T-cell (primary cell): ENCODE data around the gene GSTM1. TPM values are rescaled to one million over a fixed set of nuclear protein-coding genes. Genes with fewer than 3 reads are reported as not detected.
"Not testable (repeated sequence)": the region's sequence is repeated elsewhere in the genome, so short reads cannot be mapped to it uniquely, and the experiment has no call there.

Experiments used
- ATAC-seq, 4 experiments: fragments of 200-7000 bp in 3 of 4; fragments of 150-1000 bp in 1 of 4; cut with Tn5 transposase; replicated peaks in 1 of 4; 1 replicate in 3 of 4; 2 replicates in 1 of 4; pipeline ENCODE4 v1.10.0; 2021; ENCODE audit warnings: moderate library complexity in 3 of 4, mild to moderate bottlenecking in 2 of 4, moderate number of reproducible peaks in 1 of 4
- CTCF ChIA-PET, 2 donors: fragments of 300-600 bp; sonication (Branson Sonifier 250); formaldehyde crosslinking; loops; one replicate each; lab custom pipeline; 2022; ENCODE audit warnings: antibody characterized with exemption in 2 of 2; lab: Charles Lee
- POLR2A ChIA-PET, 2 donors: fragments of 300-600 bp; sonication (Branson Sonifier 250); formaldehyde crosslinking; loops; one replicate each; lab custom pipeline; 2022; ENCODE audit warnings: antibody characterized with exemption in 2 of 2; lab: Charles Lee
- DNase-seq, 35 experiments: peaks; one replicate each; pipeline versions ENCODE4 v3.0.0 to v3.0.0-alpha.2; 2013 to 2023
- H3K27ac ChIP-seq: one replicate; pipeline ENCODE4 v1.5.1; 2013; ENCODE audit warnings: low read length
- H3K27me3 ChIP-seq, 2 experiments: replicated peaks in 1 of 2; 1 replicate in 1 of 2; 2 replicates in 1 of 2; pipeline versions ENCODE4 v1.6.1 to v1.7.0; 2013; ENCODE audit warnings: low read length in 1 of 2, mixed read lengths in 1 of 2; ENCODE audit not compliant: control insufficient read depth in 2 of 2, insufficient read depth in 2 of 2; ENCODE audit errors: extremely low read depth in 1 of 2
- H3K36me3 ChIP-seq, 2 donors: 1 replicate in 1 of 2; 2 replicates in 1 of 2; pipeline versions ENCODE4 v1.6.1 to v1.7.0; 2013; ENCODE audit warnings: low read length in 1 of 2; ENCODE audit not compliant: control insufficient read depth in 2 of 2, insufficient read depth in 1 of 2; ENCODE audit errors: extremely low read depth in 1 of 2
- H3K4me1 ChIP-seq, 2 experiments: 1 replicate in 1 of 2; 2 replicates in 1 of 2; pipeline versions ENCODE4 v1.6.1 to v1.7.0; 2013; ENCODE audit warnings: low read length in 2 of 2, mixed read lengths in 1 of 2; ENCODE audit not compliant: insufficient read depth in 2 of 2, control insufficient read depth in 1 of 2; ENCODE audit errors: extremely low read depth in 1 of 2
- H3K4me3 ChIP-seq, 2 donors: 1 replicate in 1 of 2; 2 replicates in 1 of 2; pipeline versions ENCODE4 v1.5.1 to v1.7.0; 2013; ENCODE audit warnings: mild to moderate bottlenecking in 2 of 2, low read length in 1 of 2, moderate library complexity in 1 of 2; ENCODE audit not compliant: control insufficient read depth in 1 of 2; ENCODE audit errors: extremely low read depth in 1 of 2
- H3K9me3 ChIP-seq: 2 replicates; pipeline ENCODE4 v1.7.0; 2013
- H3K27ac Mint-ChIP-seq, 2 donors: one replicate each; pipeline ENCODE4 v1.8.0; 2020 to 2021; ENCODE audit warnings: mild to moderate bottlenecking in 2 of 2, mixed read lengths in 2 of 2
- H3K27me3 Mint-ChIP-seq, 2 donors: one replicate each; pipeline ENCODE4 v1.8.0; 2021 to 2022; ENCODE audit warnings: mixed read lengths in 2 of 2
- H3K36me3 Mint-ChIP-seq: one replicate; pipeline ENCODE4 v1.8.0; 2021; ENCODE audit warnings: mixed read lengths
- H3K4me1 Mint-ChIP-seq, 3 donors: one replicate each; pipeline ENCODE4 v1.8.0; 2020 to 2022; ENCODE audit warnings: mixed read lengths in 3 of 3, mild to moderate bottlenecking in 1 of 3
- H3K4me3 Mint-ChIP-seq, 3 donors: one replicate each; pipeline ENCODE4 v1.8.0; 2020 to 2022; ENCODE audit warnings: mild to moderate bottlenecking in 3 of 3, mixed read lengths in 3 of 3, moderate library complexity in 3 of 3
- H3K9me3 Mint-ChIP-seq, 3 donors: one replicate each; pipeline ENCODE4 v1.8.0; 2020 to 2022; ENCODE audit warnings: mixed read lengths in 3 of 3
- WGBS: methylation state at CpG from one replicate; pipeline ENCODE4 v1.1.5; 2013; ENCODE audit warnings: missing lambda C conversion rate; ENCODE audit not compliant: insufficient coverage; 5-methylcytosine and 5-hydroxymethylcytosine counted together
- total RNA-seq, 35 experiments: library from RNA in 6 of 35; stranded (reverse) in 6 of 35; fragments of 120-200 nt in 1 of 35; gene quantifications; one replicate each; pipeline versions ENCODE4 v1.2.1 to v1.2.4 and lab custom pipeline; 2013 to 2026

Gene GSTM1
- total RNA-seq, 5 donors from 2014 or later (not counting 1 experiment from before 2014, with no cell fraction given), result 0.44 to 50.3 (median 30.7) TPM

DNA sequence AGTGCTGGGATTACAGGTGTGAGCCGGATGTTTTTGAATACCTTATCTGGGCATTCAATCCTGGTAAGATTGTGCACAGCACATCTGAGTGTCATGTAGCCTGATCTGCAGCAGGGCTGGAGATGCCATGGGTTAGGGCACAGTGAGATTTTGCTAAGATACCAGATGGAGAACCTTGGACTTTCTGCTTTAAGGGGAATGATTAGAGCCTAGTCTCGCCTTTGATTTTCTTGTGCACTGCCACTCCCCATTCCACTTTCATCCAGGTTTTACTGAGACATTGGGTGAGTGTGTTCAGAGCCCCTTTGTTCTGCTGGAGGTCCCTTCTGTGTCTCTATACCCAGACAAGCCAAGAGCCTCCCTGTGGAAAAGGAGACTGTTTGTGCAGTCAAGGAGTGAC lies 13.8 kb upstream of the GSTM1 start:
- H3K4me3 ChIP-seq, POLR2A ChIA-PET, H3K27ac ChIP-seq, H3K27me3 Mint-ChIP-seq, H3K36me3 ChIP-seq, H3K9me3 ChIP-seq, H3K27me3 ChIP-seq, H3K4me1 ChIP-seq, H3K4me3 Mint-ChIP-seq, DNase-seq, CTCF ChIA-PET, H3K9me3 Mint-ChIP-seq, ATAC-seq: not testable (repeated sequence)
- Mint-ChIP-seq H3K27ac (peak overlapping the region in 1 of 2 donors; percentile 25), H3K4me1 (peaks cover 14 to 17% (median 15%) of the 10 kb centered on the region in 3 donors), H3K36me3 (peaks cover 10% of the 10 kb centered on the region)
- 86% methylated on average over 1 of the region's 2 CpGs for WGBS

DNA sequence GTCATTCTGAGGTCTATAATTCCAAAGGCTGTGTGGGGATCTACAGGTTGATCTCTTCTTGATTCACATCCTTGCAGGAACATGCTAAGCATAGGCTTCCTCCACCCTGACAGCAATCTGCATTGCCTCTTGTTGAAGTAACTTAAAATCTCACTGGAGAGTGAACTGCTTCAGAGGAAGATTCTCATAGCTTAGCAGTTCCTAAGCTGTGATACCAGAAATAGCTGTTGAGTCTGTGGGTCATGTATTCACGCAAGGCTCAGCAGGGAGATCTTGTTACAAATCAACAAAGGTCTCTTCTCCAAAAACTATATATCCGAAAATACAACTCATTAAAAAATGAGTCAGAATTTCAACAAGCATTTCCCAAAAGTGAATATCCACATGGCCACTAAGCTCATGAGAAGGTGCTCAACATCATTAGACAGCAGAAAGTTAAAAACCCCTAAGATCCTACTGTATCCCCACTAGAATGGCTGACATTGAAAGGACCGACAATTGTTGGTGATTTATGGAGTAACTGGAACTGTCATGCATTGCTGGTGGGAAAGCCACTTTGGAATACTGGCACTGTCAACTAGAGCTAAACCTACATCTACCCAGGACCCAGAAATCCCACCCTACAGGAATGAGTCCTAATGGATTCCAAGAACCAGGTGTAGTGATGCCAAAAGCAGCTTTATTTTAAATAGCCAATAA lies 10.8 kb upstream of the GSTM1 start:
- H3K4me1 Mint-ChIP-seq, H3K9me3 ChIP-seq, ATAC-seq, H3K27ac Mint-ChIP-seq, H3K4me3 Mint-ChIP-seq, H3K9me3 Mint-ChIP-seq, H3K27ac ChIP-seq, H3K36me3 ChIP-seq, H3K4me3 ChIP-seq, POLR2A ChIA-PET, H3K36me3 Mint-ChIP-seq, H3K27me3 Mint-ChIP-seq, DNase-seq, CTCF ChIA-PET, H3K4me1 ChIP-seq, H3K27me3 ChIP-seq: not testable (repeated sequence)
- WGBS, result no CpG with 5 or more reads among the region's 3 CpGs

DNA sequence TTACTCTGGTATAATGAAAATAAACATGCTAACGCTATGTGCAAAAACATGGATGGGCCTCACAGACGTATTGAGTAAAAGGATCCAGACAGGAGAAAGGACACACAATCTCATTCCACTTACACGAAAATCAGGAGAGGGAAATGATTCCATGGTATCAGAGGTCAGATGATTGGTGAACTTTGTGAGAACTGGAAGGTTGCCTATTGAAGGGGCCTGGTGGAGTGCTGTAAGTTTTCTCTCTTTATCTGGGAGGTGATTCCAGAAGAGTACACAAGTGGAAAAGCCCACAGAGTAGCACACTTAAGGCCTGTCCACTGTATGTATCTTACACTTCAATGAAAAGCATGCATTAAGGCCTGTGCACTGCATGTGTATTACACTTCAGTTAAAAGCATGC lies 10.2 kb upstream of the GSTM1 start:
- CTCF ChIA-PET, result no interaction called here
- DNase-seq (no peak), ATAC-seq (no peak)
- Mint-ChIP-seq H3K27ac (no peak overlapping the region), H3K4me1 (no peaks in the 10 kb centered on the region), H3K4me3 (no peak overlapping the region), H3K36me3 (peaks cover 3% of the 10 kb centered on the region), H3K9me3 (no peaks in the 10 kb centered on the region), H3K27me3 (no peaks in the 10 kb centered on the region)
- Histone ChIP-seq H3K9me3 (no peaks in the 10 kb centered on the region), H3K36me3 (peaks cover 0 to under 1% of the 10 kb centered on the region in 2 donors), H3K4me3 (no peak overlapping the region), H3K27me3 (no peaks in the 10 kb centered on the region), H3K4me1 (no peaks in the 10 kb centered on the region), H3K27ac (no peak overlapping the region)
- no CpG with 5 or more reads among the region's 3 CpGs for WGBS
- POLR2A ChIA-PET, result no interaction called here

DNA sequence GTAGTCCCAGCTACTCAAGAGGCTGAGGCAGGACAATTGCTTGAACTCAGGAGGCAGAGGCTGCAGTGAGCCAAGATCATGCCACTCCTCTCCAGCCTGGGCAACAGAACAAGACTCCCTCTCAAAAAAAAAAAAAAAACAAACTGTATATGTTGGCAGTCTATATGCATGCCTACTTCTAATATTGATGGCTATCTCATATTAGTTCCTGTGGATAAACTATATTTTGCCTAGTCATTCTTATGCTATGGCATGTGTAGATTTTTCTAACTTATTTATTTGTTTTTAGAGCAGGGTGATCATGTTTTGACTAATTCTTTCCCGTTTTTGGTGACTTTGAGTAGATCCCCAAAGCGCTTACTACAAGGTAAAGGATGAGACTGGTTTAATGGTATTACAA lies 9.0 kb upstream of the GSTM1 start:
- no CpG with 5 or more reads among the region's 2 CpGs for WGBS
- H3K36me3 Mint-ChIP-seq, H3K4me1 ChIP-seq, H3K9me3 Mint-ChIP-seq, H3K27ac ChIP-seq, H3K9me3 ChIP-seq, H3K4me3 ChIP-seq, DNase-seq, H3K4me1 Mint-ChIP-seq, POLR2A ChIA-PET, H3K27me3 ChIP-seq, H3K4me3 Mint-ChIP-seq, H3K36me3 ChIP-seq, H3K27ac Mint-ChIP-seq, H3K27me3 Mint-ChIP-seq, ATAC-seq: not testable (repeated sequence)
- CTCF ChIA-PET, result interaction anchor here in 1 of 2 donors (0.7 kb wide), 1 partner anchor 104 kb away, joined by 11 read pairs; no protein-coding TSS in a partner anchor

DNA sequence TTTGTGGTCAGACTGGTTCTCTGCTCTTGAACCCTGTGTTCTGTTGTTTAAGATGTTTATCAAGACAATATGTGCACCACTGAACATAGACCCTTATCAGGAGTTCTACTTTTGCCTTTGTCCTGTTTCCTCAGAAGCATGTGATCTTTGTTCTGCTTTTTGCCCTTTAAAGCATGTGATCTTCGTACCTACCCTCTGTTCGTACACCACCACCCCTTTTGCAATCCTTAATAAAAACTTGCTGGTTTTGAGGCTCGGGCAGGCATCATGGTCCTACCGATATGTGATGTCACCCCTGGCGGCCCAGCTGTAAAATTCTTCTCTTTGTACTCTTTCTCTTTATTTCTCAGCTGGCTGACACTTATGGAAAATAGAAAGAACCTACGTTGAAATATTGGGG lies 2.8 kb upstream of the GSTM1 start:
- CTCF ChIA-PET, H3K36me3 ChIP-seq: not testable (repeated sequence)
- peaks cover 0 to 18% (median 12%) of the 10 kb centered on the region in 3 donors for H3K4me1 Mint-ChIP-seq

DNA sequence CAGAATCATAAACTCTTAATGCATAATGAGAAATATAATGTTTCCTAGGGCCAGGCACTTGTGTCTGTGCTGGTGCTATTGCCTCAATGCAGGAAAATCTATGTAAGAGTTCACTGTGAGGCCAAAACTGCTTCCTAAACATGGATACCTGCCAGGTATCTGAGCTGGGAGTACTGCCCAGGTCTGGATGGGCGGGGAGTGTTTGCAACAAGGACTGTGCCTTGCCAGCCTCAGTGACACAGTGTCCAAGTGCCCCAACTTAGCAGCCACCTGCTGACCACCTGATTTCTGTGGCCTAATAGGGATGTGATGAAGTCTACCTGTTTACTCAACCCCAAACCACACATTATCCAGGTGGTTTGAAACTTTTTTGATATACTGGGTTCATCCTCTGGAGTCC lies 2.2 kb upstream of the GSTM1 start:
- H3K4me3 ChIP-seq, H3K27me3 ChIP-seq, H3K27ac ChIP-seq, H3K27me3 Mint-ChIP-seq, H3K36me3 Mint-ChIP-seq, H3K36me3 ChIP-seq, ATAC-seq, H3K9me3 ChIP-seq, H3K4me3 Mint-ChIP-seq, H3K9me3 Mint-ChIP-seq, DNase-seq, H3K27ac Mint-ChIP-seq, CTCF ChIA-PET: not testable (repeated sequence)
- H3K4me1 ChIP-seq, result peaks cover 0 to 14% of the 10 kb centered on the region in 2 experiments
- no CpG with 5 or more reads among the region's 1 CpG for WGBS
- POLR2A ChIA-PET, result interaction anchor here in 1 of 2 donors (0.6 kb wide), 1 partner anchor 444 kb away, joined by 3 read pairs; no protein-coding TSS in a partner anchor
- H3K4me1 Mint-ChIP-seq, result peaks cover 0 to 23% (median 14%) of the 10 kb centered on the region in 3 donors

More for the DNA sequence above, 2.8 kb upstream of the GSTM1 start:
- H3K9me3 Mint-ChIP-seq, POLR2A ChIA-PET, H3K27ac Mint-ChIP-seq, H3K4me3 Mint-ChIP-seq, ATAC-seq, H3K36me3 Mint-ChIP-seq, H3K27ac ChIP-seq, DNase-seq, H3K27me3 ChIP-seq, H3K27me3 Mint-ChIP-seq, H3K4me3 ChIP-seq, H3K9me3 ChIP-seq: not testable (repeated sequence)
- WGBS, result no CpG with 5 or more reads among the region's 6 CpGs
- peaks cover 0 to 14% of the 10 kb centered on the region in 2 experiments for H3K4me1 ChIP-seq
